H9 (cell line): ENCODE data around the gene NHSL1. TPM values are rescaled to one million over a fixed set of nuclear protein-coding genes. Genes with fewer than 3 reads are reported as not detected.

ENCODE experiments used
- DNase-seq: peaks from one replicate; pipeline ENCODE4 v3.0.0-alpha.2; 2017
- H2AFZ ChIP-seq: one replicate; pipeline ENCODE4 v1.6.1; 2013; ENCODE audit warnings: mild to moderate bottlenecking, low read length, control low read depth, moderate library complexity
- H2AK5ac ChIP-seq: 2 replicates; pipeline ENCODE4 v1.6.1; 2013; ENCODE audit warnings: low read length, control low read depth, mixed read lengths; ENCODE audit not compliant: insufficient read length
- H2BK120ac ChIP-seq: one replicate; pipeline ENCODE4 v1.6.1; 2013; ENCODE audit warnings: low read depth, mild to moderate bottlenecking, low read length, control low read depth, inconsistent platforms; ENCODE audit not compliant: poor library complexity, severe bottlenecking
- H2BK12ac ChIP-seq: 2 replicates; pipeline ENCODE4 v1.6.1; 2013; ENCODE audit warnings: low read length, control low read depth, mixed read lengths, low read depth; ENCODE audit not compliant: insufficient read length
- H2BK15ac ChIP-seq: 2 replicates; pipeline ENCODE4 v1.6.1; 2013; ENCODE audit warnings: low read depth, low read length, control low read depth
- H2BK20ac ChIP-seq: one replicate; pipeline ENCODE4 v1.6.1; 2013; ENCODE audit warnings: low read depth, mild to moderate bottlenecking, low read length, control low read depth, inconsistent platforms; ENCODE audit not compliant: poor library complexity, severe bottlenecking
- H2BK5ac ChIP-seq: 2 replicates; pipeline ENCODE4 v1.6.1; 2013; ENCODE audit warnings: low read length, control low read depth, mixed read lengths; ENCODE audit not compliant: insufficient read length
- H3K14ac ChIP-seq: 2 replicates; pipeline ENCODE4 v1.6.1; 2013; ENCODE audit warnings: low read length, control low read depth; ENCODE audit not compliant: insufficient read depth
- H3K18ac ChIP-seq: 2 replicates; pipeline ENCODE4 v1.6.1; 2013; ENCODE audit warnings: low read depth, mild to moderate bottlenecking, mixed read lengths, low read length, control low read depth; ENCODE audit not compliant: insufficient read length
- H3K23ac ChIP-seq: 2 replicates; pipeline ENCODE4 v1.6.1; 2013; ENCODE audit warnings: low read length, control low read depth, mixed read lengths, low read depth; ENCODE audit not compliant: insufficient read length
- H3K23me2 ChIP-seq: 2 replicates; pipeline ENCODE4 v1.6.1; 2013; ENCODE audit warnings: low read depth, mild to moderate bottlenecking, mixed read lengths, low read length, control low read depth; ENCODE audit not compliant: insufficient read length, poor library complexity, severe bottlenecking
- H3K27ac ChIP-seq: 2 replicates; pipeline ENCODE4 v1.5.1; 2013; ENCODE audit warnings: low read length, control low read depth, mixed read lengths, low read depth; ENCODE audit not compliant: insufficient read length
- H3K27me3 ChIP-seq: 2 replicates; pipeline ENCODE4 v1.6.1; 2013; ENCODE audit warnings: low read length, control low read depth, inconsistent platforms; ENCODE audit not compliant: insufficient read depth
- H3K4ac ChIP-seq: 2 replicates; pipeline ENCODE4 v1.6.1; 2013; ENCODE audit warnings: low read depth, mild to moderate bottlenecking, control low read depth, inconsistent platforms, low read length, moderate library complexity
- H3K4me1 ChIP-seq: 2 replicates; pipeline ENCODE4 v1.6.1; 2013; ENCODE audit warnings: low read length, control low read depth, inconsistent platforms; ENCODE audit not compliant: insufficient read depth
- H3K4me2 ChIP-seq: 2 replicates; pipeline ENCODE4 v1.6.1; 2013; ENCODE audit warnings: low read length, control low read depth, mixed read lengths; ENCODE audit not compliant: insufficient read length, insufficient read depth
- H3K56ac ChIP-seq: 2 replicates; pipeline ENCODE4 v1.6.1; 2013; ENCODE audit warnings: low read depth, mild to moderate bottlenecking, mixed read lengths, low read length, control low read depth; ENCODE audit not compliant: insufficient read length
- H3K79me1 ChIP-seq: 2 replicates; pipeline ENCODE4 v1.6.1; 2013; ENCODE audit warnings: low read depth, mild to moderate bottlenecking, moderate library complexity, low read length, control low read depth, inconsistent platforms; ENCODE audit not compliant: insufficient read depth, poor library complexity, severe bottlenecking
- H3K79me2 ChIP-seq: 2 replicates; pipeline ENCODE4 v1.6.1; 2013; ENCODE audit warnings: low read length, control low read depth, inconsistent platforms; ENCODE audit not compliant: insufficient read depth
- H3K9ac ChIP-seq: 2 replicates; pipeline ENCODE4 v1.6.1; 2013; ENCODE audit warnings: low read length, control low read depth, mixed read lengths; ENCODE audit not compliant: insufficient read length; ENCODE audit errors: extremely low read depth
- H3K9me3 ChIP-seq: one replicate; pipeline ENCODE4 v1.6.1; 2013; ENCODE audit warnings: low read depth, low read length, inconsistent platforms; ENCODE audit not compliant: control insufficient read depth
- H3T11ph ChIP-seq: one replicate; pipeline ENCODE4 v1.6.1; 2013; ENCODE audit warnings: mild to moderate bottlenecking, low read length, control low read depth, inconsistent platforms
- H4K20me1 ChIP-seq: one replicate; pipeline ENCODE4 v1.6.1; 2013; ENCODE audit not compliant: control insufficient read depth, insufficient read length, insufficient read depth
- H4K5ac ChIP-seq: 2 replicates; pipeline ENCODE4 v1.6.1; 2013; ENCODE audit warnings: low read depth, mild to moderate bottlenecking, mixed read lengths, low read length, control low read depth; ENCODE audit not compliant: insufficient read length
- H4K8ac ChIP-seq: replicated peaks from 2 replicates; pipeline ENCODE4 v1.6.1; 2013; ENCODE audit warnings: low read length, control low read depth, mixed read lengths, low read depth; ENCODE audit not compliant: insufficient read length
- H4K91ac ChIP-seq: 2 replicates; pipeline ENCODE4 v1.6.1; 2013; ENCODE audit warnings: low read depth, mild to moderate bottlenecking, moderate library complexity, mixed read lengths, low read length, control low read depth; ENCODE audit not compliant: insufficient read length
- H3K27ac Mint-ChIP-seq, 3 experiments: 2 replicates in 2 of 3; 3 replicates in 1 of 3; pipeline ENCODE4 v1.8.0; 2020 to 2021; ENCODE audit warnings: mixed read lengths in 3 of 3, mild to moderate bottlenecking in 1 of 3, moderate library complexity in 1 of 3
- H3K27me3 Mint-ChIP-seq: 2 replicates; pipeline ENCODE4 v1.8.0; 2021; ENCODE audit warnings: low read depth, mild to moderate bottlenecking, moderate library complexity, mixed read lengths
- H3K36me3 Mint-ChIP-seq, 3 experiments: 2 replicates in 2 of 3; 3 replicates in 1 of 3; pipeline ENCODE4 v1.8.0; 2020 to 2021; ENCODE audit warnings: low read depth in 3 of 3, mixed read lengths in 3 of 3; ENCODE audit not compliant: insufficient read depth in 1 of 3
- H3K4me1 Mint-ChIP-seq, 2 experiments: 2 replicates each; pipeline ENCODE4 v1.8.0; 2020; ENCODE audit warnings: mixed read lengths in 2 of 2
- H3K4me3 Mint-ChIP-seq, 2 experiments: 2 replicates in 1 of 2; 3 replicates in 1 of 2; pipeline ENCODE4 v1.8.0; 2020 to 2021; ENCODE audit warnings: mild to moderate bottlenecking in 2 of 2, mixed read lengths in 2 of 2, moderate library complexity in 1 of 2
- H3K9me3 Mint-ChIP-seq, 2 experiments: 2 replicates in 1 of 2; 3 replicates in 1 of 2; pipeline ENCODE4 v1.8.0; 2020; ENCODE audit warnings: mild to moderate bottlenecking in 2 of 2, mixed read lengths in 2 of 2, moderate library complexity in 1 of 2
- CTCF ChIP-seq: fragments of 200-600 bp; sonication (generic); conservative IDR thresholded peaks from 3 replicates; pipeline ENCODE4 v1.8.0; 2021; ENCODE audit warnings: antibody characterized with exemption, mild to moderate bottlenecking
- WGBS: extraction: QIAGEN DNeasy Blood & Tissue Kit; methylation state at CpG from one replicate; pipeline ENCODE4 v1.1.7; 2013; ENCODE audit warnings: missing lambda C conversion rate, low lambda C conversion rate, mixed read lengths; ENCODE audit not compliant: insufficient read length; ENCODE audit errors: extremely low coverage; 5-methylcytosine and 5-hydroxymethylcytosine counted together
- total RNA-seq: library from RNA; stranded (reverse); gene quantifications from 2 replicates; pipeline ENCODE4 v1.2.1, GENCODE V29; 2021

The NHSL1 gene
- total RNA-seq, 1 experiment from 2014 or later = 28.7 TPM

GRCh38 chr6:138473144-138473543 lies 26.1 kb downstream of the NHSL1 start:
- H3K4me2 ChIP-seq = no peak overlapping the region
- H2AK5ac ChIP-seq = no peak overlapping the region
- H3K18ac ChIP-seq = no peak overlapping the region
- no peak overlapping the region for H4K5ac ChIP-seq
- no peak overlapping the region for H3K14ac ChIP-seq
- H3K4me1 ChIP-seq = no peaks in the 10 kb centered on the region
- no peaks in the 10 kb centered on the region for H3K27me3 ChIP-seq
- H2BK12ac ChIP-seq = no peak overlapping the region
- DNase-seq = no peak
- H2BK15ac ChIP-seq = no peak overlapping the region
- no peak overlapping the region for H3K9ac ChIP-seq
- no peak overlapping the region for H2BK5ac ChIP-seq
- Mint-ChIP-seq H3K4me3 (no peak overlapping the region), H3K4me1 (peaks cover 9 to 11% of the 10 kb centered on the region in 2 experiments), H3K36me3 (peaks cover 0 to 18% (median 5%) of the 10 kb centered on the region in 3 experiments; a peak in 4 of 7 replicates), H3K27ac (no peak overlapping the region), H3K27me3 (no peaks in the 10 kb centered on the region), H3K9me3 (no peaks in the 10 kb centered on the region)
- H3K79me1 ChIP-seq = no peaks in the 10 kb centered on the region
- H4K91ac ChIP-seq = no peak overlapping the region
- WGBS = no CpG with 5 or more reads among the region's 9 CpGs
- no peak for TF ChIP-seq CTCF
- no peak overlapping the region for H4K8ac ChIP-seq
- H3K79me2 ChIP-seq = no peaks in the 10 kb centered on the region
- no peak overlapping the region for H3K4ac ChIP-seq
- H2AFZ ChIP-seq = no peak overlapping the region
- H2BK120ac ChIP-seq = no peak overlapping the region
- H4K20me1 ChIP-seq = no peaks in the 10 kb centered on the region
- H3K9me3 ChIP-seq = no peaks in the 10 kb centered on the region
- H3K27ac ChIP-seq = no peak overlapping the region
- H3T11ph ChIP-seq = no peak overlapping the region
- H2BK20ac ChIP-seq = no peak overlapping the region
- H3K56ac ChIP-seq = no peak overlapping the region
- H3K23me2 ChIP-seq = no peaks in the 10 kb centered on the region
- no peak overlapping the region for H3K23ac ChIP-seq
